ENCODE data around the gene FAM229B.

DNA sequence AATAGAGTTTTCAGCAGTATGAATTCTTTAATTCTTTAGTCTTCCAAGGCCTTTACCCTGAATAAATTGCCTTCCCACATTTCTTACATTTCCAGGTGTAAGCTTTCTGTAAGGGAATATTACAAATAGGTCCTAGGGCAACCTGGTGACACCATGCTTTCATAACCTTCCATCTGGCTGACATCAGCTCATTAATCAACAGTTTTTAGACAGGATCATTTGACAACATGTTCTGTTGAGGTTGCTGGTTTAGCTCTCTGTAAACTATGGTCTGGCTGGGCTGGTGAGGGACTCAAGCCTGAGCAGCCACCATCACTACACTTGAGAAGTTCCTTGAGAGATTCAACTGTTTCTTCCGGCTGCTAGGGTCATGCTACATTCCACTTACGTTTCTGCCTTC is 19.2 kb downstream of the FAM229B start:
- no peak for TF ChIP-seq POLR2A (IDR thresholded peaks at IDR 0.05)
- TF ChIP-seq, protein P1, sequence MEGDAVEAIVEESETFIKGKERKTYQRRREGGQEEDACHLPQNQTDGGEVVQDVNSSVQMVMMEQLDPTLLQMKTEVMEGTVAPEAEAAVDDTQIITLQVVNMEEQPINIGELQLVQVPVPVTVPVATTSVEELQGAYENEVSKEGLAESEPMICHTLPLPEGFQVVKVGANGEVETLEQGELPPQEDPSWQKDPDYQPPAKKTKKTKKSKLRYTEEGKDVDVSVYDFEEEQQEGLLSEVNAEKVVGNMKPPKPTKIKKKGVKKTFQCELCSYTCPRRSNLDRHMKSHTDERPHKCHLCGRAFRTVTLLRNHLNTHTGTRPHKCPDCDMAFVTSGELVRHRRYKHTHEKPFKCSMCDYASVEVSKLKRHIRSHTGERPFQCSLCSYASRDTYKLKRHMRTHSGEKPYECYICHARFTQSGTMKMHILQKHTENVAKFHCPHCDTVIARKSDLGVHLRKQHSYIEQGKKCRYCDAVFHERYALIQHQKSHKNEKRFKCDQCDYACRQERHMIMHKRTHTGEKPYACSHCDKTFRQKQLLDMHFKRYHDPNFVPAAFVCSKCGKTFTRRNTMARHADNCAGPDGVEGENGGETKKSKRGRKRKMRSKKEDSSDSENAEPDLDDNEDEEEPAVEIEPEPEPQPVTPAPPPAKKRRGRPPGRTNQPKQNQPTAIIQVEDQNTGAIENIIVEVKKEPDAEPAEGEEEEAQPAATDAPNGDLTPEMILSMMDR (IDR thresholded peaks at IDR 0.05) = no peak

Measured in esophagus squamous epithelium (tissue), 4 donors.